ENCODE data around the gene TRIM62. TPM values are rescaled to one million over a fixed set of nuclear protein-coding genes. Genes with fewer than 3 reads are reported as not detected.

Gene TRIM62
- total RNA-seq, 2 experiments from 2014 or later = 10.3 to 11.5 TPM

DNA sequence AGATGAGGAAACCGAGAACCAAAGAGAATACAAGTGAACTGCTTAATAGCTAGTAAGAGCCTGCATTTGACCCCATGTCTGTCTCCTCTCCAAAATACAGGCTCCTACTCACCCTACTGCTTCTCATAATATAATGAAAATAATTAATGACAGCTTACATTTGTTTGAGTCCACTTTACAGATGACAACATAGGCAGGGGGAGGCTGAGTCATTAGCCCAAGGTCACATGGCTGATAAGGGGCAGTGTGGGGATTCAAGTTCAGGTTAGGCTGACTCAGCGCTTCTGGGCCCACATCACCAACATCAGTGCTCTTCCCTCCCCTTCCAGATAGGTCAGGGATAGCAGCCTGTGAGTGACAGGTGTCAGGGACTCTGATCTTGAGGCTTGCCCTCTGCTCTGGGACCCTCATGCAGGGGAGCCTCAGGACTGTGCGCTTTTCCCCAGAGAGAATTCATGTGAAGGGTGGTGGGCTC is 84.7 kb downstream of the TRIM62 start:
- Mint-ChIP-seq H3K4me3 (no peak overlapping the region), H3K27ac (peak overlapping the region; percentile 98), H3K9me3 (no peaks in the 10 kb centered on the region), H3K36me3 (ENCODE audit: low read depth) (peaks cover 4% of the 10 kb centered on the region), H3K27me3 (no peaks in the 10 kb centered on the region), H3K4me1 (peaks cover 68% of the 10 kb centered on the region)
- POLR2A ChIA-PET = interaction anchor here (1.7 to 2.5 kb wide), 2 partner anchors 30 to 84 kb away, joined by 6 to 11 read pairs; partner anchors contain the start of gene TRIM62
- CTCF ChIA-PET = interaction anchor here (1.7 to 10.2 kb wide), 4 partner anchors 10 to 51 kb away, joined by 3 to 94 read pairs (median 18); partner anchors contain the start of gene AZIN2
- DNase-seq = no peak

DNA sequence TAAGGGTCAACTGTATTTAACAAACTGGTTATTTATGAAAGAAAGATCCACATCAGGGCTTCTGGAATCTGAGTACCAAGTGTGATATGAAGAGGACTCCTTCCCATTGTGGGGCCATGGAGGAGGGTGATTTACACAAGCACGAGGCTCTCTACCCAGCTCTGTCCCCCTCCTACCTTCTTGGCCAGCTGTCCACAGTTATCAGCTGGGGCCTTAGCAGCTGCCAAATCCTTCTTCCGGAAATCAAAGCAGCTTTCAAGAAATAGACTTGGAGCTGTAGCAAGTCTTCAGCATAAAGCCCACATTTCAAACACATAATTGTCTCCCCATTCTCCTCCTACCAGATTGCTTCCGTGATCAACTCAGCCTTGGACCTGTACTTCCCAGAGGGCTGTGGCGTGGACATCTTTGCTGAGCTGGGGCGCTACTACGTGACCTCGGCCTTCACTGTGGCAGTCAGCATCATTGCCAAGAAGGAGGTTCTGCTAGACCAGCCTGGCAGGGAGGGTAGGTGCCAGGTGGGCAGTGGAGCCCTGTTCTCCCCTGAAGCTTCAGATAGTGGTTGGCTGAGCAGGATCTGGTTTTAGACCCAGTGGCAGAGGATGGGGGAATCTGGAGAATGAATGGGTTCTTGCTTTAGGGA is 85.4 kb downstream of the TRIM62 start:
- peaks cover 68% of the 10 kb centered on the region for H3K4me1 Mint-ChIP-seq
- ChIA-PET CTCF (interaction anchor here (0.8 to 10.2 kb wide), 12 partner anchors 10 to 220 kb away, joined by 3 to 94 read pairs (median 4); partner anchors contain the start of gene AZIN2), POLR2A (interaction anchor here (1.3 to 2.5 kb wide), 3 partner anchors 29 to 85 kb away, joined by 3 to 11 read pairs (median 6); partner anchors contain the start of gene TRIM62)
- no peaks in the 10 kb centered on the region for H3K27me3 Mint-ChIP-seq
- H3K4me3 Mint-ChIP-seq = no peak overlapping the region
- H3K36me3 Mint-ChIP-seq (ENCODE audit: low read depth) = peaks cover 4% of the 10 kb centered on the region
- no peak for DNase-seq
- H3K27ac Mint-ChIP-seq = peak overlapping the region; percentile 42
- no peaks in the 10 kb centered on the region for H3K9me3 Mint-ChIP-seq

Other genes with a start within 250 kb of the TRIM62 start
- gene RNF19B, start 217.2 kb downstream of the TRIM62 start, total RNA-seq = 10 to 100 TPM; 42.9 to 46.9 TPM
- gene AK2, start 145.2 kb downstream of the TRIM62 start, total RNA-seq = 100 to 1,000 TPM; 189 to 192 TPM
- 1 to 10 TPM; 3.9 to 4.5 TPM for gene AZIN2, start 100.9 kb downstream of the TRIM62 start, total RNA-seq
- gene ZNF362, start 74.4 kb upstream of the TRIM62 start, total RNA-seq = 10 to 100 TPM; 18.1 to 18.7 TPM
- not detected for gene A3GALT2, start 139.1 kb upstream of the TRIM62 start, total RNA-seq
- gene PHC2, start 249.1 kb upstream of the TRIM62 start, total RNA-seq = 10 to 100 TPM; 41.3 to 42.9 TPM